Ishikawa (cell line): ENCODE results near the gene TMEM178B.

Source experiments
- CEBPB ChIP-seq: IDR thresholded peaks from 2 replicates; pipeline ENCODE4 v1.6.1; 2012
- CREB1 ChIP-seq: IDR thresholded peaks from 2 replicates; pipeline ENCODE4 v1.6.1; 2012; ENCODE audit warnings: low read depth
- EGR1 ChIP-seq: IDR thresholded peaks from 2 replicates; pipeline ENCODE4 v1.6.1; 2012
- EP300 ChIP-seq: IDR thresholded peaks from 2 replicates; pipeline ENCODE4 v1.6.1; 2012; ENCODE audit warnings: borderline replicate concordance
- FOXM1 ChIP-seq: IDR thresholded peaks from 2 replicates; pipeline ENCODE4 v1.6.1; 2012; ENCODE audit warnings: low read depth, borderline replicate concordance
- NFIC ChIP-seq: IDR thresholded peaks from 2 replicates; pipeline ENCODE4 v1.6.1; 2012
- RAD21 ChIP-seq: IDR thresholded peaks from 2 replicates; pipeline ENCODE4 v1.6.1; 2012; ENCODE audit warnings: low read depth
- REST ChIP-seq: IDR thresholded peaks from 2 replicates; pipeline ENCODE4 v1.6.1; 2012; ENCODE audit warnings: low read depth, mild to moderate bottlenecking
- TAF1 ChIP-seq: IDR thresholded peaks from 2 replicates; pipeline ENCODE4 v1.6.1; 2012; ENCODE audit warnings: low read depth, mild to moderate bottlenecking
- TCF12 ChIP-seq: IDR thresholded peaks from 2 replicates; pipeline ENCODE4 v1.6.1; 2012; ENCODE audit warnings: low read depth
- TEAD4 ChIP-seq: IDR thresholded peaks from 2 replicates; pipeline ENCODE4 v1.6.1; 2012
- USF1 ChIP-seq: IDR thresholded peaks from 2 replicates; pipeline ENCODE4 v1.6.1; 2012
- YY1 ChIP-seq: IDR thresholded peaks from 2 replicates; pipeline ENCODE4 v1.6.1; 2012; ENCODE audit warnings: low read depth
- ZBTB7A ChIP-seq: IDR thresholded peaks from 2 replicates; pipeline ENCODE4 v1.6.1; 2012; ENCODE audit warnings: low read depth
- TF ChIP-seq, protein P1 (sequence below): IDR thresholded peaks from 2 replicates; pipeline ENCODE4 v1.6.1; 2012

The TMEM178B gene

GRCh38 chr7:141359740-141360415 lies 286.0 kb downstream of the TMEM178B start:
- TF ChIP-seq TAF1 (no peak), TEAD4 (no peak), FOXM1 (no peak), REST (no peak), EGR1 (no peak), YY1 (no peak), RAD21 (no peak), TCF12 (no peak), CREB1 (no peak), CEBPB (no peak), ZBTB7A (no peak), USF1 (no peak), NFIC (no peak), EP300 (no peak)
- TF ChIP-seq, protein P1, sequence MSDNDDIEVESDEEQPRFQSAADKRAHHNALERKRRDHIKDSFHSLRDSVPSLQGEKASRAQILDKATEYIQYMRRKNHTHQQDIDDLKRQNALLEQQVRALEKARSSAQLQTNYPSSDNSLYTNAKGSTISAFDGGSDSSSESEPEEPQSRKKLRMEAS, result no peak

GRCh38 chr7:141360416-141360760 lies 286.5 kb downstream of the TMEM178B start:
- TF ChIP-seq CEBPB (no peak), EGR1 (no peak), USF1 (no peak), FOXM1 (no peak), TEAD4 (no peak), EP300 (no peak), ZBTB7A (no peak), YY1 (no peak), REST (no peak), TAF1 (no peak), TCF12 (no peak)
- TF ChIP-seq, protein P1, result no peak

GRCh38 chr7:141360803-141361202 lies 286.9 kb downstream of the TMEM178B start:
- TF ChIP-seq NFIC (no peak), RAD21 (no peak), CREB1 (no peak), YY1 (no peak), CEBPB (no peak), ZBTB7A (no peak), REST (no peak), EP300 (no peak)

DNA sequence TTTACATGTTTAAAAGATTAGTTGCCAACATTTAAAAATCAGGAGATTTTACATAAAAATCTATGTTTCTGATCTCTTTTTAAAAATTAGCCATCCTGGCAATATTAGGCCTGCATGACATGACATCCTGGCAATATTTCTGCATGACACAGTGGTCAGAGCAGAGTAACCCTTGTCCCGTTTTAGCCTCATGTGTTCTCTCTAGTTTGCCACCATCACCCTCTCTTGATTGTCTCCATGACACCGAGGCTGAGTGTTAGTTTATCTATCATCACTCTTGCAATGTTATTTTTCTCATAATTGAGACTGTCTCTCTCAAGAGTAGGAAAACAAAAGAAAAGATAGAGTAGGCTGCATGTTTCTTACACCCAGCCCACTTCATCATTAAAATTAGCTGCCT lies 287.6 kb downstream of the TMEM178B start:
- TF ChIP-seq TAF1 (no peak), TEAD4 (no peak), REST (no peak)
